Cardiac ventricle fibroblast (primary cell): ENCODE measurements around the gene RP9. TPM values are rescaled to one million over a fixed set of nuclear protein-coding genes. Genes with fewer than 3 reads are reported as not detected.

ENCODE experiments used
- total RNA-seq: library from RNA; depleted of rRNA; stranded (reverse); fragments of >200 nt; gene quantifications from 2 replicates; pipeline ENCODE4 v1.2.3, GENCODE V29; 2015

The RP9 gene
- total RNA-seq, result 5.2 and 7.4 TPM in 2 replicates

DNA sequence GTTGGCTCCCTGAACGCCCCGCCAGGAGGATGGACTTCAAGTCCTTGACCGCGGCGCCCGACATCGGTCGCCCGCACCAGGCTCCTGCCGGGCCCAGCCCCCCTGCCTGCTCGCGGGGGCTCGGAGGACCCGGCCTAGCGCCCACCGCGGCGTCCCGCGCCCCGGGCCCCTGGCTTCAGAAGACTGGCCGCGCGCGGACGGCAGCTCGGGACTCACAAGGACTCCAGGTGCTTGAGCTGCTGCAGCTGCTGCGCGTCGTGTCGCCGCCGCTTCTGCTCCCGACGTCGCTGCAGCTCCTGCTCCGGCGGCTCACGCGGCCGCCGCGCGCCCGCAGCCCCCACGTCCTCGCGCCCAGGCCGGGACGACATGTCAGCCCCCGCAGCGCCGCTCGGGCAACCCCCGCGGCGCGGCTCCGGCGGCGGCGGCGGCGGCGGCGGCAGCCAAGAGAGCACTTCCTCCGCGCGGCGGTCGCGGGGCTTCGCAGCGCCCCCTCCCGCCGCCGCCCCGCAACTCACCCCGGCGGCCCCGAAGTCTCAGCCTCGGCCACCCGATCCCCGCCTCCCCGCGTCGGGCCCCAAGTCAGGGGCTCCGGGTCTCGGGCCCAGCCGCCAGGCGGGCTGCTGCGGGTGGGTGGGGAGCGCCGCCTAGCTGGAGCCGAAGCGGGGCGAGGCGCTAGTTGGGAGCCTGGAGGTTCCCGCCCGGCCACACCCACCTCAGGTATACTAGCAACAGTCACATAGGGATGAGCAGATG, at the start of gene RP9:
Gene RP9 (minus strand): TSS at position 400 of the 753 bp plus-strand sequence. CDS start 32 bp downstream, at position 368.

GRCh38 chr7:33128990-33129805, 20.0 kb upstream of the RP9 start, which contains the start of gene BBS9:
Gene BBS9, plus strand, starts transcription at chr7:33129564. Its CDS starts 16,689 bp downstream, at chr7:33146253.

GRCh38 chr7:33062023-33062781, 47.0 kb downstream of the RP9 start, which contains the start of gene NT5C3A:
Gene NT5C3A, minus strand, starts transcription at chr7:33062776. Its CDS starts 71 bp downstream, at chr7:33062705.

Other genes with a start within 250 kb of the RP9 start
- gene KBTBD2, start 217.6 kb downstream of the RP9 start, total RNA-seq, result 12.0 and 19.2 TPM in 2 replicates
- gene FKBP9, start 152.0 kb downstream of the RP9 start, total RNA-seq, result 178 and 181 TPM in 2 replicates
- 9.2 and 10.6 TPM in 2 replicates for gene NT5C3A, start 46.6 kb downstream of the RP9 start, total RNA-seq
- 8.2 and 11.0 TPM in 2 replicates for gene BBS9, start 20.2 kb upstream of the RP9 start, total RNA-seq